HEK293T (cell line): Measurements from ENCODE around the gene FSD1L.
"Not testable (repeated sequence)": the region's sequence is repeated elsewhere in the genome, so short reads cannot be mapped to it uniquely, and the experiment has no call there.

Experiments
- CTCF ChIA-PET: fragments of 350-600 bp; formaldehyde crosslinking; extraction: SDS; loops from one replicate; lab custom pipeline; 2021; ENCODE audit warnings: antibody characterized with exemption, inconsistent platforms; lab: Yijun Ruan, JAX
- POLR2A ChIA-PET: fragments of 350-600 bp; formaldehyde crosslinking; extraction: SDS; loops from one replicate; lab custom pipeline; 2020; ENCODE audit warnings: antibody characterized with exemption, inconsistent platforms; lab: Yijun Ruan, JAX
- DNase-seq: peaks from one replicate; pipeline ENCODE4 v3.0.0; 2012; ENCODE audit warnings: mixed read lengths; ENCODE audit errors: extremely low spot score
- ARNT ChIP-seq: fragments of 450-650 bp; IDR thresholded peaks from 2 replicates; pipeline ENCODE4 v1.6.1; 2017; ENCODE audit warnings: mild to moderate bottlenecking
- BHLHE40 ChIP-seq: fragments of 450-650 bp; IDR thresholded peaks from 2 replicates; pipeline ENCODE4 v1.6.1; 2016; ENCODE audit warnings: mild to moderate bottlenecking, moderate library complexity, borderline replicate concordance
- CTBP1 ChIP-seq: fragments of 450-650 bp; IDR thresholded peaks from 2 replicates; pipeline ENCODE4 v1.6.1; 2016; ENCODE audit warnings: borderline replicate concordance
- ELF4 ChIP-seq: fragments of 450-650 bp; IDR thresholded peaks from 2 replicates; pipeline ENCODE4 v1.6.1; 2017; ENCODE audit warnings: antibody characterized with exemption
- FOXA1 ChIP-seq: fragments of 450-650 bp; IDR thresholded peaks from 2 replicates; pipeline ENCODE4 v1.6.1; 2016; ENCODE audit warnings: mild to moderate bottlenecking
- FOXK2 ChIP-seq: fragments of 450-650 bp; IDR thresholded peaks from 2 replicates; pipeline ENCODE4 v1.6.1; 2016; ENCODE audit warnings: mild to moderate bottlenecking
- FOXM1 ChIP-seq: fragments of 450-650 bp; IDR thresholded peaks from 2 replicates; pipeline ENCODE4 v1.6.1; 2017; ENCODE audit warnings: mild to moderate bottlenecking, borderline replicate concordance
- HDGF ChIP-seq: fragments of 450-650 bp; IDR thresholded peaks from 2 replicates; pipeline ENCODE4 v1.6.1; 2017; ENCODE audit warnings: antibody characterized with exemption, borderline replicate concordance
- L3MBTL2 ChIP-seq: fragments of 450-650 bp; conservative IDR thresholded peaks from 2 replicates; pipeline ENCODE4 v1.6.1; 2016; ENCODE audit warnings: mild to moderate bottlenecking
- LEF1 ChIP-seq: fragments of 450-650 bp; IDR thresholded peaks from 2 replicates; pipeline ENCODE4 v1.6.1; 2017; ENCODE audit warnings: mild to moderate bottlenecking, borderline replicate concordance
- NFRKB ChIP-seq: fragments of 450-650 bp; IDR thresholded peaks from 2 replicates; pipeline ENCODE4 v1.6.1; 2016; ENCODE audit warnings: mild to moderate bottlenecking, moderate library complexity
- PKNOX1 ChIP-seq: fragments of 450-650 bp; IDR thresholded peaks from 2 replicates; pipeline ENCODE4 v1.6.1; 2016
- SP1 ChIP-seq: fragments of 450-650 bp; IDR thresholded peaks from 2 replicates; pipeline ENCODE4 v1.6.1; 2017
- SUZ12 ChIP-seq: fragments of 450-650 bp; IDR thresholded peaks from 2 replicates; pipeline ENCODE4 v1.6.1; 2016; ENCODE audit warnings: mild to moderate bottlenecking
- TARDBP ChIP-seq: fragments of 450-650 bp; IDR thresholded peaks from 2 replicates; pipeline ENCODE4 v1.6.1; 2016
- ZNF384 ChIP-seq: fragments of 450-650 bp; IDR thresholded peaks from 2 replicates; pipeline ENCODE4 v1.6.1; 2016

The FSD1L gene

GRCh38 chr9:105508530-105508929 is 60.7 kb downstream of the FSD1L start:
- POLR2A ChIA-PET: no interaction called here
- no peak for TF ChIP-seq ELF4
- no peak for TF ChIP-seq BHLHE40
- CTCF ChIA-PET: no interaction called here
- no peak for DNase-seq

- DNase-seq: no peak
- ChIA-PET CTCF (no interaction called here), POLR2A (no interaction called here)
- TF ChIP-seq HDGF: no peak
- TF ChIP-seq CTBP1: no peak
- TF ChIP-seq ELF4: no peak
- no peak for TF ChIP-seq SUZ12
- no peak for TF ChIP-seq PKNOX1
- no peak for TF ChIP-seq BHLHE40
- no peak for TF ChIP-seq ARNT
- TF ChIP-seq LEF1: no peak
- no peak for TF ChIP-seq FOXA1
- TF ChIP-seq SP1: no peak
- TF ChIP-seq TARDBP: no peak
- TF ChIP-seq L3MBTL2: no peak
- no peak for TF ChIP-seq NFRKB
- no peak for TF ChIP-seq ZNF384
- TF ChIP-seq FOXM1: no peak
- TF ChIP-seq FOXK2: no peak
Measured at GRCh38 chr9:105510024-105510423, 62.2 kb downstream of the FSD1L start.

GRCh38 chr9:105511446-105511845 is 63.6 kb downstream of the FSD1L start:
- CTCF ChIA-PET: no interaction called here
- DNase-seq: no peak
- no peak for TF ChIP-seq ELF4
- TF ChIP-seq LEF1: no peak
- TF ChIP-seq TARDBP: no peak
- TF ChIP-seq L3MBTL2: no peak
- no peak for TF ChIP-seq ARNT
- no peak for TF ChIP-seq NFRKB
- no peak for TF ChIP-seq CTBP1
- TF ChIP-seq SUZ12: no peak
- no peak for TF ChIP-seq FOXK2
- POLR2A ChIA-PET: no interaction called here

- no peak for DNase-seq
- TF ChIP-seq BHLHE40: no peak
- no peak for TF ChIP-seq HDGF
- TF ChIP-seq L3MBTL2: no peak
- TF ChIP-seq CTBP1: no peak
- no peak for TF ChIP-seq ZNF384
- no peak for TF ChIP-seq LEF1
- no peak for TF ChIP-seq TARDBP
- no peak for TF ChIP-seq PKNOX1
- no peak for TF ChIP-seq NFRKB
- no peak for TF ChIP-seq FOXM1
- no peak for TF ChIP-seq FOXK2
- TF ChIP-seq SUZ12: no peak
- ChIA-PET CTCF (no interaction called here), POLR2A (no interaction called here)
Measured at GRCh38 chr9:105515811-105516413, 68.1 kb downstream of the FSD1L start.

- CTCF ChIA-PET, POLR2A ChIA-PET, DNase-seq: not testable (repeated sequence)
Measured at GRCh38 chr9:105519710-105520369, 72.0 kb downstream of the FSD1L start.

- POLR2A ChIA-PET, DNase-seq, CTCF ChIA-PET: not testable (repeated sequence)
Measured at GRCh38 chr9:105520992-105521391, 73.2 kb downstream of the FSD1L start.

- POLR2A ChIA-PET, CTCF ChIA-PET, DNase-seq: not testable (repeated sequence)
Measured at GRCh38 chr9:105522618-105523385, 75.0 kb downstream of the FSD1L start.

GRCh38 chr9:105531530-105531929 is 83.7 kb downstream of the FSD1L start:
- POLR2A ChIA-PET: no interaction called here
- TF ChIP-seq CTBP1: no peak
- no peak for TF ChIP-seq TARDBP
- no peak for TF ChIP-seq ZNF384
- no peak for TF ChIP-seq FOXM1
- DNase-seq: no peak
- CTCF ChIA-PET: no interaction called here
